Prostate gland (tissue), 2 donors: Measurements from ENCODE around the gene USP11.

ENCODE experiments used
- POLR2A ChIP-seq: fragments of 450-650 bp; IDR thresholded peaks from one replicate; pipeline ENCODE4 v1.6.1; 2016; ENCODE audit warnings: antibody characterized with exemption, mild to moderate bottlenecking
- POLR2AphosphoS5 ChIP-seq: sonication (generic); formaldehyde crosslinking; IDR thresholded peaks from one replicate; pipeline ENCODE4 v1.6.1; 2017; ENCODE audit warnings: antibody characterized with exemption
- TF ChIP-seq, protein P1 (sequence below), 4 experiments: fragments of 200-600 bp in 2 of 4; fragments of 450-650 bp in 2 of 4; sonication (generic) in 2 of 4; IDR thresholded peaks; 1 replicate in 3 of 4; 2 replicates in 1 of 4; pipeline ENCODE4 v1.5.1; 2016 to 2019; ENCODE audit warnings: antibody characterized with exemption in 4 of 4, mild to moderate bottlenecking in 2 of 4, moderate library complexity in 2 of 4

DNA sequence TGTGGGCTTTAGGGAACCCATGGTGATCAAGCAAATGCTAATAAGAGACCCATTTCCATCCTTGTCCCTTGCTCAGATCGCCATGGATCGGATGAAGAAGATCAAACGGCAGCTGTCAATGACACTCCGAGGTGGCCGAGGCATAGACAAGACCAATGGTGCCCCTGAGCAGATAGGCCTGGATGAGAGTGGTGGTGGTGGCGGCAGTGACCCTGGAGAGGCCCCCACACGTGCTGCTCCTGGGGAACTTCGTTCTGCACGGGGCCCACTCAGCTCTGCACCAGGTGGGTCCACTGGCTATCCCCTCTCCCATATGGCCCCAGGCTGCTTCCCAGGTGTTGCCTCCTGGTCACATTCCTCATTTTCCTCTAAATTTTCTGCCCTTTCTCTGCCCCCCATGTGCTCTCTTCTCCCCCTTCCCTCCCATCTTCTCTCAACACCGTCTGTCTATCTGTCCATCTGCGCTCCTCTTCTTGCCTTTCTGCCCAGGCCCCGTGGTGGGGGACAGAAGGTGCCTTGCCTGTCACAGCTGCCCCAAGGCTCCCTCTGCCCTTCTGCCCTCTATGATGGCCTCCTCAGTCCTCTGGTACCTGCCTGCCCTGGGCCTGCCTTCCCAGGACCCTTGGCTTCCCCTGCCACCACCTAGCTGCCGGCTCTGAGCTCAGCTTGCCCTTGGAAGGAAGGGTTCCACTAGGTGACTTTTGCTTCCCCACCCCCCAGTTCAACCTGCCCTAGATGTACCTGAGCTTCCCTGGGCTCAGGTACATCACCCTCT lies 9.1 kb upstream of the USP11 start:
- TF ChIP-seq POLR2AphosphoS5 (no peak), POLR2A (no peak)
- TF ChIP-seq, protein P1, sequence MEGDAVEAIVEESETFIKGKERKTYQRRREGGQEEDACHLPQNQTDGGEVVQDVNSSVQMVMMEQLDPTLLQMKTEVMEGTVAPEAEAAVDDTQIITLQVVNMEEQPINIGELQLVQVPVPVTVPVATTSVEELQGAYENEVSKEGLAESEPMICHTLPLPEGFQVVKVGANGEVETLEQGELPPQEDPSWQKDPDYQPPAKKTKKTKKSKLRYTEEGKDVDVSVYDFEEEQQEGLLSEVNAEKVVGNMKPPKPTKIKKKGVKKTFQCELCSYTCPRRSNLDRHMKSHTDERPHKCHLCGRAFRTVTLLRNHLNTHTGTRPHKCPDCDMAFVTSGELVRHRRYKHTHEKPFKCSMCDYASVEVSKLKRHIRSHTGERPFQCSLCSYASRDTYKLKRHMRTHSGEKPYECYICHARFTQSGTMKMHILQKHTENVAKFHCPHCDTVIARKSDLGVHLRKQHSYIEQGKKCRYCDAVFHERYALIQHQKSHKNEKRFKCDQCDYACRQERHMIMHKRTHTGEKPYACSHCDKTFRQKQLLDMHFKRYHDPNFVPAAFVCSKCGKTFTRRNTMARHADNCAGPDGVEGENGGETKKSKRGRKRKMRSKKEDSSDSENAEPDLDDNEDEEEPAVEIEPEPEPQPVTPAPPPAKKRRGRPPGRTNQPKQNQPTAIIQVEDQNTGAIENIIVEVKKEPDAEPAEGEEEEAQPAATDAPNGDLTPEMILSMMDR (IDR thresholded peaks at IDR 0.05): no peak
